ENCODE measurements around the gene ACOT2. TPM values are rescaled to one million over a fixed set of nuclear protein-coding genes. Genes with fewer than 3 reads are reported as not detected.
"Not testable (repeated sequence)": the region's sequence is repeated elsewhere in the genome, so short reads cannot be mapped to it uniquely, and the experiment has no call there.

The ACOT2 gene
- total RNA-seq, result 24.4 and 25.9 TPM in 2 replicates
- long read RNA-seq, transcript ACOT2-201 (3 exons, 1,774 nt), result major isoform, 56 of 71 reads
- long read RNA-seq, partial matches to known transcripts, result 10 of 71 reads
- long read RNA-seq, other reads (novel, unspliced or antisense), result 5 of 71 reads

- H3K4me1 Mint-ChIP-seq, result peaks cover 35% of the 10 kb centered on the region
- peak within 1 kb of the TSS; percentile 96 for H3K27ac Mint-ChIP-seq (ENCODE audit: unreplicated experiment)
- peak; percentile 61 for DNase-seq (ENCODE audit: low read depth, low spot score)
- peak within 1 kb of the TSS; percentile 95 for H3K4me3 Mint-ChIP-seq
- H3K36me3 Mint-ChIP-seq (ENCODE audit: low read depth), result peaks cover 17% of the 10 kb centered on the region
- TF ChIP-seq CTCF (conservative IDR thresholded peaks at IDR 0.05), result peak; percentile 31
- not testable (repeated sequence) for H3K27me3 Mint-ChIP-seq (ENCODE audit: low read depth); H3K9me3 Mint-ChIP-seq
Observed at GRCh38 chr14:73569185-73569958, at the start of gene ACOT2. Gene ACOT2, plus strand, starts transcription at chr14:73569213. Its CDS starts 28 bp downstream, at chr14:73569241.

GRCh38 chr14:73521229-73521628, 47.8 kb upstream of the ACOT2 start:
- Mint-ChIP-seq H3K27me3 (ENCODE audit: low read depth) (no peaks in the 10 kb centered on the region), H3K4me1 (peaks cover 3% of the 10 kb centered on the region), H3K9me3 (no peaks in the 10 kb centered on the region), H3K27ac (ENCODE audit: unreplicated experiment) (no peak overlapping the region), H3K4me3 (no peak overlapping the region), H3K36me3 (ENCODE audit: low read depth) (no peaks in the 10 kb centered on the region)
- DNase-seq (ENCODE audit: low read depth, low spot score), result no peak
- TF ChIP-seq CTCF (conservative IDR thresholded peaks at IDR 0.05), result no peak

- no peak for TF ChIP-seq CTCF (conservative IDR thresholded peaks at IDR 0.05)
- no peak for DNase-seq (ENCODE audit: low read depth, low spot score)
- Mint-ChIP-seq H3K27ac (ENCODE audit: unreplicated experiment) (no peak overlapping the region), H3K4me1 (no peaks in the 10 kb centered on the region), H3K27me3 (ENCODE audit: low read depth) (no peaks in the 10 kb centered on the region), H3K9me3 (peaks cover 3% of the 10 kb centered on the region), H3K36me3 (ENCODE audit: low read depth) (no peaks in the 10 kb centered on the region), H3K4me3 (no peak overlapping the region)
Observed at GRCh38 chr14:73524493-73524892, 44.5 kb upstream of the ACOT2 start.

- Mint-ChIP-seq H3K9me3 (peaks cover 3% of the 10 kb centered on the region), H3K36me3 (ENCODE audit: low read depth) (no peaks in the 10 kb centered on the region), H3K27ac (ENCODE audit: unreplicated experiment) (no peak overlapping the region), H3K27me3 (ENCODE audit: low read depth) (no peaks in the 10 kb centered on the region), H3K4me3 (no peak overlapping the region), H3K4me1 (no peaks in the 10 kb centered on the region)
- no peak for TF ChIP-seq CTCF (conservative IDR thresholded peaks at IDR 0.05)
- DNase-seq (ENCODE audit: low read depth, low spot score), result no peak
Observed at GRCh38 chr14:73526036-73526984, 42.7 kb upstream of the ACOT2 start.

- not testable (repeated sequence) for H3K36me3 Mint-ChIP-seq (ENCODE audit: low read depth); H3K27ac Mint-ChIP-seq (ENCODE audit: unreplicated experiment); DNase-seq (ENCODE audit: low read depth, low spot score); H3K9me3 Mint-ChIP-seq; H3K4me3 Mint-ChIP-seq; H3K27me3 Mint-ChIP-seq (ENCODE audit: low read depth); H3K4me1 Mint-ChIP-seq
Observed at GRCh38 chr14:73529356-73529755, 39.7 kb upstream of the ACOT2 start.

GRCh38 chr14:73531971-73532370, 37.0 kb upstream of the ACOT2 start:
- DNase-seq (ENCODE audit: low read depth, low spot score); H3K4me3 Mint-ChIP-seq; H3K27ac Mint-ChIP-seq (ENCODE audit: unreplicated experiment); H3K27me3 Mint-ChIP-seq (ENCODE audit: low read depth); H3K9me3 Mint-ChIP-seq; H3K36me3 Mint-ChIP-seq (ENCODE audit: low read depth); H3K4me1 Mint-ChIP-seq: not testable (repeated sequence)

GRCh38 chr14:73537244-73538045, 31.6 kb upstream of the ACOT2 start:
- H3K36me3 Mint-ChIP-seq (ENCODE audit: low read depth); H3K4me1 Mint-ChIP-seq; H3K27me3 Mint-ChIP-seq (ENCODE audit: low read depth); H3K9me3 Mint-ChIP-seq; DNase-seq (ENCODE audit: low read depth, low spot score): not testable (repeated sequence)
- H3K4me3 Mint-ChIP-seq, result peak overlapping the region; percentile 84
- peak overlapping the region; percentile 96 for H3K27ac Mint-ChIP-seq (ENCODE audit: unreplicated experiment)
